ENCODE data around the gene AGBL3.

The AGBL3 gene

DNA sequence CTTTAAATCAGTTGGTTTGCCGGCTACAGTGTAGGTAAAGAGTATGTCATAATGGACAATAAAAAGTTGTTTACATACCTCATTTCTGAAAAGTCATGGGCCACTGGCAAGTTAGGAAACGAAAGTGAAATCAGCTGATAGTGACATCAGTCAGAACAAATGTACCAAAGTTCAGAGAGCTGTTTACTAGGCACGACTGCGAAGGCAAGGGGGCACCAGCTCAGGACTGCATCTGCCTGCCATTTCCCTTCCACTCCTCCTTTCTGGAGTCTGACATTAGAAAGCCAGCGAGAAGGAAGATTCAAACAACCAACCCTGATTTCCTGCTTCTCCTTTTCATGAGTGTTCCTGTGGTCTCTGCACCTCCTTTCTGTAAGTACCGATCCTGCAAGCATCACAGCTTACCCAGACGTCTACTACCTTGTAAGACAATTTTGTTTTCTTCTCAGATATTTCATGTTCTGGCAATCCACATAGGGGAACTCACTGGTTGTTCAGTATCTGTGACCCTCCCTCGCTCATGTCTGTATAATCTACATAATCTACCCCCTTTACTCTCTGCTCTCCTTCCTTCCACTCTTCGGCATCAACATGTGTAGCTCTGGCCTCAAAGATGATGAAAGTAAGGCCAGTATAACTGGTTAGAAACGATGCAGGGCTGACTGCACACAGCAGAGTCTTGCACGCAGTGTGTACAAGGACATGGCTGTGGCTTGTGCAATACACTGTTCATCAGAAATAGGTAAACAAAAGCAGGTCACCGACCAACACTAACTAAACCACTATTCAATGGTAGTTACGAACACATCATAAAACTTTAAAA lies 161.8 kb downstream of the AGBL3 start, which contains the start of gene TMEM140:
TMEM140 (plus strand) TSS at position 174 of the 823 bp plus-strand sequence. CDS start 16,370 bp downstream, outside the sequence.
- DNase-seq (ENCODE audit: low read depth in 2 of 2), result no peak

DNA sequence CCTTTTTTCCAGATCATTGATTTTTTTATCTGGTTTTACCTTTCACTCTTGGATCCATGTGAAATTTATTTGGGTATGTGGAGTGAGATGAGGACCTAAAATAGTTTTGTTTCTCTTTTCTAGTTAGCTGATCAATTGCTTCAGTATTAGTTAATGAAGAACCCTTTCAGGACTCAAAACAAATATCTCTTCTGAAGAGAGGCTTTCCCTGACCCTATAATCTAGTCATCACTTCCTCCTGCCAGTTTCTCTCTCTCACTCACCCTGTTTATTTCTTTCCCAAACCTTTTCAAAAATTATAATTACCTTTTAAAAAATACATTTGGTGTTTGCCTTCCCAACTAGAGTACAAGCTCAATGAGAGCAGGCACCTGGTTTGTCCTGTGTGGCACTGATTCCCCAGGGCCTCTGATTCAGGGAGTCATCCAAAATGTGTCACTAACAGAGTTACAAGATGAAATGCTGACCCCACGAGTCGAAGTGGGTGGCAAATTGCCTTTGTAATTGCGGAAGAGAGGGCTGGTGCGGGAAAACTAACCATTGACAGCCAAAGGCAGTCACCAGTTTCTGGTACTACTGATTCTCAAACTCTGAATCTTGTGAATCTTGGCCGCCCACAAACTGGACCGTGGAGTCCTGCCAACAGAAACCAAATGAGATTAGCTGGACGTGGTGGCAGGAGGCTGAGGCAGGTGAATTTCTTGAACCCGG lies 163.9 kb downstream of the AGBL3 start:
- no peak for DNase-seq (ENCODE audit: low read depth in 2 of 2)

DNA sequence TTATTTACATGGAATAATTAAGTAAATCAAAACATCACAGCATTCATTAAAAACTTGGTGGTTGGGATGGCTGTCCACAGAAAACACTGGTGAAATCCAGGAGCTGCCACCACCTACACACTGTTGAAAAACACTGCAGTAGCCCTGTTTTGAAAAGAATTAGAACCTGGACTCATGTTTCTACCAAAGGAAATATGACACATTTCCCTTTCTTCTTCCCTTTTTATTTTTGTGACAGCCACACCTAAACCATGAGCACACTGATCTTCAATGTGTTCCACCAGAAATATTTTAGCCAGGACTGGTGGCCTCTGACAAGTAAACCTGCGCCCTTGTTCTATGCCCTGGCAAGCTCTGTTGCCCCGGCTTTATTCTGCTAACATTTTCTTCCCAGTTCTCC lies 164.8 kb downstream of the AGBL3 start:
- no peak for DNase-seq (ENCODE audit: low read depth in 2 of 2)

DNA sequence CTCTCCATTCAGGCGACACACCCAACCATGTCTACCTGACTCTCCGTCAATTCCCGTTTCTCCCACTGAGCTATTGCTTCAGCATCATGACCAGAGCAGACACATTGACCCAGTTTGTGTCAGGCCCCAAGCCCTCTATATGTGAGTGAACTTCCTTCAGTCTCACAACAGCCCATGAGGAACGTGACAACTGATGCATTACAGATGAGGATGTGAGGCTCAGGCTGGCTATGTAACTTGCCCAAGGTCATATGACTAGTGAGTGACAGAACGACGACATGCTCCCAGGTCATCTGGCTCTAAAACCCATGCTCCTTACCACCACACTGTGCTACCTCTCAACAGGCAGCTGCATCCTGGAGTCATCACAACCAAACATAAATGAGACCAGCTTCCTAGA lies 165.2 kb downstream of the AGBL3 start:
- no peak for DNase-seq (ENCODE audit: low read depth in 2 of 2)

DNA sequence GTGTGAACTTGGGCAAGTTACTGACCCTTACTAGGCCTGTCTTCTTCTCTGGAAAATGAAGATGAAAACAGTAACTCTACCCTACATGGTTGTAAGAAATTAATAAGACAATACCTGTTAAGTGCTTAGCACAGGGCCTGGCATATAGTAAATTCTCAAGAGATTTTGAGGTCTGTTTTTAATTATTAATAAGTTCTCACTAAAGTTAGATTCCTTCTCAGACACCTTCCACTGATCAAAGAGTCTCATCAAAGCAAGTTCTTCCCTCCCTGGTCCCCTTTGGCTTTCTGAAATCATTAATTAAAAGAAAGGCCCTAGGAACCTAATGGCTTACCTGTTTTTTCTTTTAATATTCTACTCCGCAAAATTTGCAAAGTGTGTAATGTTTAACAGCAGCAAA lies 166.1 kb downstream of the AGBL3 start:
- DNase-seq (ENCODE audit: low read depth in 2 of 2), result no peak

DNA sequence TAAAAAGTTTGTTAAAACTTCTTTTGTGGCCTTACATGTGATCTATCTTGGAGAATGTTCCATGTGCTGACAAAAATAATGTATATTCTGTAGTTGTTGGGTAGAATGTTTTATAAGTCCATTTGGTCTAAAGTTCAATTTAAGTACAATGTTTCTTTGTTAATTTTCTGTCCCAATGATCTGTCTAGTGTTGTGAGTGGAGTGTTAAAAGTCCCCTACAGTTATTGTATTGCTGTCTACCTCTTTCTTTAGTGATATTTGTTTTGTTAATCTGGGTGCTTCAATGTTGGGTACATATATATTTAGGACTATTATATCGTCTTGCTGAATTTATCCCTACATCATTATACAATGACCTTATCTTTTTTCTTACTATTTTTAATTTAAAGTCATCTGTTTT lies 168.4 kb downstream of the AGBL3 start:
- DNase-seq (ENCODE audit: low read depth in 2 of 2), result no peak

DNA sequence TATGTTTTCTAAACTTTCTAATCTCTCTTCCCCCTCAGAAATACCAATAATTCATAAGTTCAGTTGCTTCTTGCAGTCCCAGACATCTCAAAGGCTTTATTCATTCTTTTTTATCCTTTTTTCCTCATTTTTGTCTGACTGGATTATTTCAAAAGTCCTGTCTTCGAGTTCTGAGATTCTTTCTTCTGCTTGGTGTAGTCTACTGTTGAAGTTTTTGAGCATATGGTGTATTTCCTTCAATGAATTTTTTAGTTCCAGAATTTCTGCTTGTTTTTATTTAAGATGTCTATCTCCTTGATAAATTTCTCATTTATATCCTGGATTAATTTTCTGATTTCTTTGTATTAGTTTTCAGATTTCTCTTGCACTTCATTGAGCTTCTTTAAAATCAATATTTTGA lies 170.0 kb downstream of the AGBL3 start:
- DNase-seq (ENCODE audit: low read depth in 2 of 2), result no peak

DNA sequence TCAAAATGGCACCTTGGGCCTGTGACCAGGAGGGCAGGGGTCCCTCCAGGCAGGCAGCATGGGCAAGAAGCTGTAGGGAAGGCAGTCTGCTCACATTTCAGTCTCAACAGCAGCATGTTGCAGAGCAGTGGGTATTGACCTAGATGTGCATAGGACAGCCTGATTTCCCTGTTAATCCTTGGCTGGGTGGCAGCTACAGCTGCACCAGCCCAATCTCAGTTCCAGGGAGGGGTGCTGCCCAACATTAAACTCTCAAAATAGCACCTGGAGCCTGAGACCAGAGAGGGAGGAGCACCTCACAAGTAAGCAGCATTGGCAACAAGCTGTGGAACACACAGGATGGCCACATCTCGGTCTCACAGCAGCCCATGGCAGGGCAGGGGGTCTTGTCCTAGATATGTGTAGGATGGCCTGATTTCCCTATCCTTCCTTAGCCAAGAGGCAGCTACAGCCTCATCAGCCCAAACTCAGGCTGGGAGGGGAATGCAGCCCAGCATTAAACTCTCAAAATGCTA lies 171.9 kb downstream of the AGBL3 start:
- DNase-seq (ENCODE audit: low read depth in 2 of 2), result no peak

DNA sequence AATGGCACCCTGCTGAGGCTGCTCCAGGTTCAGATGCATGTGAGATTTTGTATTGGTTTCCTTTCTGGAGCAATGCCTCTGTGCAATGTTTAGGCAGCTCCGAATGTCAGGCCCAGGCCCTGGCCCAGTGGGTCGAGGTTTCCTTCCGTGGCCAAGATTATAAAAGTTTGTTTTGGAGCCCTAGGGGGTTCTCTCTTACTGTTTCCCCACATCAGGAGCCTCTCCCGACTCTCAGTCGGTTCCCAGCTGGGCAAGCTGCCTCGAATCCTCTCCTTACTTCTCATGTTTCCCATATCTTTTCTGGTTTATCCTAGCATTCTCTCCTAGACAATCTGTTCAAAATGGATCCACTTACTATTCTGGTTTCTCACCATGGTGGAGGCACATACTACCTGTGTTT lies 172.6 kb downstream of the AGBL3 start:
- no peak for DNase-seq (ENCODE audit: low read depth in 2 of 2)

DNA sequence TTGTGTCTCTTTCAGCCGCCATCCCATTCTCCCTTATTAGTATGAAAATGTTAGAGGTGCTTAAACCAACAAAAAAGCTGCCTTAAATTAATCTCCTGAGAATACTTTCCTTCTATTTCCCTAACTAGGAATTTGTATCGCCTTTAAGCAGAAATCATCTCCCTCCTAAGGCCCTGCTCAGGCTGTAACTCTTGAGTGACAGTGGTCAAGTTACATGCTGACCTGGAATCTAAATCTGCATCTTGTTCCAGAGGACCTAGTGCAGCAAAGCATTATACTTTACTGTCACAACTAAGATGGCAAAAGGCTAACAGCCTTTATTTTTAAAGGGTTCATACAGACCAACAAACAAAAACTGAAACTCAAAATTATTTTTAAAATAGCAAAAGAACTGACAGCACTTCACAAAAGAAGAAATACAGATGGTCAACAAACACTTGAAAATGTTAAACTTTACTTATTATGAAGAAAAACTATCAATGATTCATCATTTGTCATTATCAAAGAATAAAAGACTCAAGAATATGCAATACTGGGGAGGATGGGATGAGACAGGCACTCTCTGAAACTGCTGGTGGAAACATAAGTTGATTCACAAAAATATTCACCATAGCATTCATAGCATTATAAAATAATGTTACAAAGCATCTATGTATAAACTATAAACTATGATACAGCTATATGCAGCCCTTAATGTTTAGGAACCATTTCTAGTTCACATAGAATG lies 173.2 kb downstream of the AGBL3 start:
- no peak for DNase-seq (ENCODE audit: low read depth in 2 of 2)

DNA sequence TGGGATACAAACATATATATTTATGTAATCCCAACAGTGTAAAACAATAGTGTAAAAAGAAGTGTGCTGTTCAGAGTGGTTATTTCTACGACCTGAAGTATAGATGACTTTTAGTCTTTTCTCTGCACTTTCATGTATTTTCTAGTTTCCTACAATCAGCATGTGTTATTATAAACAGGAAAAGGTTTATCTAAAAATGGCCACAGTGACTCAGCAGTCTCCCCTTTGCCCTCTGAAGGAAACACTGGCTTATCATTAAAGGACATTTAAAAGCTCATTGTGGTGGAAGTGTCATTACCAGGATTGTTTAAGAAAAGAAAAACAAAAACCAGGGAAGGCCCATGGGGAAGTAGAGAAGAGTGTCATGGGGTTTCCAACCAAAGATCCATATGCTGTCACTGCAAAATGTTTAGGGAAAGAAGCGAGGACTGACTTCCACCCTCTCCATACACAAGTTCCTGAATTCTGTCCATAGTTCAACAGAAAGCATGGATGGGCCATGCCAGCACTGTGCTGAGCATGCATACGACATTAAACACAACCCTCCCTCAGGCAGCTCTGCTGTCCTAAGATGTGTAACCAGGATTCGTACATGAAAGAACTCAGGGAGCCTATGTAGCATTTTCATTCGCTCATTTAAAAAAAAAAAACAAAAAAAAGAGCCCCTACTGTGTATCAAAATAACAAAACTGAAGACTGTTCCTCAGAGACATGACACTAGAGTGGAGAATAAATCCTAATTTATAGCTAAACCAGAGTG lies 174.0 kb downstream of the AGBL3 start:
- no peak for DNase-seq (ENCODE audit: low read depth in 2 of 2)

DNA sequence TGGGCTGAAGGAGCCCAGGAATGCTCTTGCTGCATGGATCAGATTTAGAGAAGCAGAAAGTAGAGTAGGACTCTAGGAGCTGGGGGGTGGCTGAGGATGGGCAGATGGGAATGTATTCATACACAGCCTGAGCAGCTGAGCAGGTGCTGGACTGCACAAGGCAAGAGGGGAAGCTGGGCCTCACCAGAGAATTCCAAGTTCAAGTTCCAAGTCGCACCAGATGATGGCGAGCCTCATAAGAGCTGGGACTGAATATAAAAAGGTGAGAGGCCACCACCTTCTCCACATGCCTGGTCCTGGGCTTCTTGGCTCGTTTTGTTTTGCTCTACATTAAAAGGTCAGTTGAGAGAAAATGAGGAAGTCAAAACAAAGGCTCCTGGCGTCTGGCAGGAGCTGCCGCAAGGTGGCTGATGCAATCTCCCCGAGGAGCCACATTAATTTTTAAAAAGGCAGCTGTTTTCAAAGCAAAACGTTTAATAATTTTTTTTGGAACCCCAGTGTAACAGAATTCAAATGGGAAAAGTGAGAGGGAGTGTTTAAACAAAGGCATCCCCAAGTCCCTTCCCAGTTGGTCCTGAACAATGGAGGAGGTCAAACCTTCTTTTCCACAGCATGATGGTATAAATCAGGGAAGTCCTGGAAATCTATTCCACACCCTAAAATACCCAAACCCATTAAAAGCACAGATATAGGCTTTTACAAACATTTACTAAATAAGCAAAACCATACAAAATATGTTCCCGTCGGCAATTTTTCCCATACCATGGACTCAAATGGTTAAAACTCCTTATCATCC lies 174.7 kb downstream of the AGBL3 start:
- DNase-seq (ENCODE audit: low read depth in 2 of 2), result no peak

DNA sequence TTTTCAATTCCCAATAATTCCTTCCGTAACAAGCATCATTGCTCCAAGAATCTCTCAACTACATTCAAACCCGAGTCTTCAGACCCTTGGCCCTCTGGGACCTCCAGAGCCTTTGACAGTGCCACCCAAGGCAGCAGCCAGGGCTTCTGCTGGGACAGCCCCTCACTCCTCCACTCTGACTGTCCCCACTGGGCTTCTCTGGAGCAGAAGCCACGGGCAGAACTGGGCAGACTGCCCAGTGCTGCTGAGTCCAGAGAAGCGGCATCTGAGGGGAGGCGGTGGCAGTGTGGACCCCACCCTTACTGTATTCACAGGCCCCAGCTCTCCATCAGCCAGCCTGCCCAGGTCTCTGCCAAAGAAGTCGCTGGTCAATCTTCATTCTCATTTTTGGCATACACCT lies 175.4 kb downstream of the AGBL3 start:
- DNase-seq (ENCODE audit: low read depth in 2 of 2), result no peak

DNA sequence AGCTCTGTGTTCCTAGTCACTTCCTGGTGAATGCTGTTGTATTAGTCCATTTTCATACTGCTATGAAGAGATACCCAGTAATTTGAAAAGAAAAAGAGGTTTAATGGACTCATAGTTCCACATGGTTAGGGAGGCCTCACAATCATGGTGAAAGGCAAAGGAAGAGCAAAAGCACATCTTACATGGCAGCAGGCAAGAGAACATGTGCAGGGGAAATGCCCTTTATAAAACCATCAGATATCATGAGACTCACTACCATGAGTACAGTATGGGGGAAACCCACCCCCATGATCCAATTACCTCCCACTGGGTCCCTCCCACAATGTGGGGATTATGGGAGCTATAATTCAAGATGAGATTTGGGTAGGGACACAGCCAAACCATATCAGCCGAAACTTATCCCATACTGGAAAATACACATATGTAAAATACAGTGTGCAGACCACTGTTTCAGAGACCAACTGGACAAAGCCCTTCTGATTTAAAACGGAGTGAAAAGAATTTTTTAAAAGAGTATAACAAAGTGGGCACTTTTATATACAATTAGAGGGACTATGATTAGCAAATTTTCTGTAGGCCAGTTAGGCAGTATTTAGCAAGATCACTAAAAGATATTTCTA lies 176.2 kb downstream of the AGBL3 start:
- no peak for DNase-seq (ENCODE audit: low read depth in 2 of 2)

DNA sequence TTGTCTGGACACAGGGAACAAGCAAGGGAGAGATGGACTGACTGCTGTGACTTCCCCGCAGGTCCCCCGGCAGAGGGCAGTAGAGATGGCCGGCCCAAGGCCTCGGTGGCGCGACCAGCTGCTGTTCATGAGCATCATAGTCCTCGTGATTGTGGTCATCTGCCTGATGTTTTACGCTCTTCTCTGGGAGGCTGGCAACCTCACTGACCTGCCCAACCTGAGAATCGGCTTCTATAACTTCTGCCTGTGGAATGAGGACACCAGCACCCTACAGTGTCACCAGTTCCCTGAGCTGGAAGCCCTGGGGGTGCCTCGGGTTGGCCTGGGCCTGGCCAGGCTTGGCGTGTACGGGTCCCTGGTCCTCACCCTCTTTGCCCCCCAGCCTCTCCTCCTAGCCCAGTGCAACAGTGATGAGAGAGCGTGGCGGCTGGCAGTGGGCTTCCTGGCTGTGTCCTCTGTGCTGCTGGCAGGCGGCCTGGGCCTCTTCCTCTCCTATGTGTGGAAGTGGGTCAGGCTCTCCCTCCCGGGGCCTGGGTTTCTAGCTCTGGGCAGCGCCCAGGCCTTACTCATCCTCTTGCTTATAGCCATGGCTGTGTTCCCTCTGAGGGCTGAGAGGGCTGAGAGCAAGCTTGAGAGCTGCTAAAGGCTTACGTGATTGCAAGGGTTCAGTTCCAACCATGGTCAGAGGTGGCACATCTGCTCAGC lies 178.2 kb downstream of the AGBL3 start:
- DNase-seq (ENCODE audit: low read depth in 2 of 2), result no peak

DNA sequence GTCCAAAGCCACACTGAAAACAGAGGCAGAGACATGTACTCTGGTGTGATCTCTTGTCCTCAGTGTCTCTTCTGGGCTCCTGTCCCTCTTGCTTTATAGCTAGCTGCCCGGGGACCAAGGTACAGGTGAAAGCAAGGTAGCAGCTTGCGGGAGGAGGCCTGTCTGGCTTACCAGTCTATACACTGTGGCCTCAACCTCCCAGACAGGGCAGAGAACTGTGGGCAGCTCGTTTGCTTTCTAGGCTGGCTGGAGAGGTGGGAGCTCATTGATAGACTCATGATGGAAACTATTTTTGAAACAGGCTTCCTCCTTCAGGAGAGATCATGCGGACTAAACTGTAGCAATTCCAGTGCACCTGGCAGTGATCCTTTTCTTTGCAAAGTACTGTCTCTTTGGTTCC lies 179.6 kb downstream of the AGBL3 start:
- DNase-seq (ENCODE audit: low read depth in 2 of 2), result no peak

DNA sequence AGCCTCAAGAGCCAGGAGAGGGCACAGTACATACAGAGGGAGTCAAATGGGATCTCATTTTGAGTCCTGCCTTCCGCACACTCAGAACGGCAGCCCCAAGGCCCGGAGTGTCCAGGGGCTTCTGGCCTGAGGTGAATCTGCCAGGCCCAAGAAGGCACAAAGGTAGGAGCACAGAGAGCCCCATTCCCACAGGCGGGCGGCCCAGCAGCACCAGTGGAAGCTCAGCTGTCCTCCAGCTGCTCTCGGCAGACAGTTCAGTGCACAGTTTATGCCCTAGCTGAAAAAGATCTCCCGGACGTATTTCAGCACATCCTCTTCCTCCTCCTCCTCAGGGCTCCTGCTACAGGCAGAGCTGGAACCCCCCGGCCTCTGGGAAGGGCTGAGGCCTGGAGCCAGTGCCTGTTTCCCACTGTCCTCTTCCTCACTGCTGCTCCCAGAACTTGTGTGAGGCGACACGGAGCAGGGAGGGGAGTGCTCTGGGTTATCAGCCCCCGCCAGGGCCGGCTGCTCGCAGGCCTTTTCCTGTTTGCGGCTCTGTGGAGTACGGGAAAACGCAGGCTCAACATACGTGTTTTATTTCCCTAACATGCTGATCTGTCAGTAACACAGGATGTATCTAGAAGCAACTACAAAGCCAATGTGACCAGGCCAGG lies 180.2 kb downstream of the AGBL3 start:
- DNase-seq (ENCODE audit: low read depth in 2 of 2), result no peak

DNA sequence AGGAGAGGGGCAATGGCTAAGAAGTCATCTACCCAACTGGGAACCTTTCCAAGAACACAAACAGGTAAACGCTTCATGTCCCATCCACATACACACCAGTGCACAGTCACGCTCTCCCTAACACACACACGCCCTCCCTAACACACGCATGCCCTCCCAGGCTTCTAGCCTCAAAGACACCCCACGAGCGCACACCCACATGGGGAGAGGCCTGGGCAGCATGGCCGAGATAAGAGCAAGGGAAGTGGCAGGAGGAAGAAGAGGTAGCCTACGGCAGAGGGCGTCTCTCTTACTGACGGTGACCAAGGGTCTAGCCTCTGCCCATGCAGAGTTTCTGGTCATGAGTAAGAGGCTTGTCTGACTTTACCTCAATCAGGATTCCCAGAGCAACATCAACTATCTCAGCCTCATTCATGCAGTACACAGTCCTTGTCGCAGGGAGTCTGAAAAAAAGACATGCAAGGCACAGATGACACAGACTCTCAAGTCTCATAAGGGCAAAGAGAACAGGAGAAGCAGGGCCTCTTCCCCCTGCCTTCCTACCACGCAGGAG lies 181.1 kb downstream of the AGBL3 start:
- no peak for DNase-seq (ENCODE audit: low read depth in 2 of 2)

DNA sequence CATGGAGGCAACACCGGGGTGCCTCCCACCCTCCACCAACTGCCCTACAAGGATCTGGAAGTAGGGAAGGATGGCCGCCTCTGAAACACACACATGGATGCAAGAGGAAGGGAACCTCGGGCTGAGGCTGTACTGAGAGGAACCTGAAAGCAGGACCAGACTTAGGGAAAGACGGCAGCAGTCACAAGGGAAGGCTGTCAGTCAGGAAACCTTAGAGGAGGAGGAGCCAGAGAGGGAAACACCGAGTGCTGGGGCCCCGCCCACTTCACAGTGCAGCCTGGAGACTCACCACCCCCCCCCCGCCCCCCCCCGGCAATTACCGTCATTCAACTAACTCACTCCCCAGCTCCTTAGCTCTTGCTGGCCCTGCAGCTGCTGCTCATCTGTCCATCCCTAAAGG lies 181.7 kb downstream of the AGBL3 start:
- no peak for DNase-seq (ENCODE audit: low read depth in 2 of 2)
